Gastrocnemius medialis (tissue), 4 donors: ENCODE results near the gene CNPY4. TPM values are rescaled to one million over a fixed set of nuclear protein-coding genes. Genes with fewer than 3 reads are reported as not detected.

ENCODE experiments used
- ATAC-seq, 2 donors: fragments of 150-250 bp; one replicate each; pipeline ENCODE4 v1.9.1; 2016
- DNase-seq, 2 donors: peaks; one replicate each; pipeline ENCODE4 v3.0.0-alpha.2; 2019
- H3K27ac ChIP-seq, 4 donors: fragments of 200-600 bp; sonication (generic); 1 replicate in 1 of 4; 2 replicates in 3 of 4; pipeline ENCODE4 v1.5.1; 2016 to 2018; ENCODE audit warnings: mild to moderate bottlenecking in 2 of 4, moderate library complexity in 1 of 4
- H3K27me3 ChIP-seq, 3 donors: fragments of 200-600 bp; sonication (generic) in 2 of 3; 1 replicate in 1 of 3; 2 replicates in 2 of 3; pipeline versions ENCODE4 v1.5.1 to v1.6.0; 2016 to 2019; ENCODE audit warnings: mild to moderate bottlenecking in 1 of 3, moderate library complexity in 1 of 3
- H3K36me3 ChIP-seq, 2 donors: fragments of 200-600 bp; sonication (generic) in 1 of 2; one replicate each; pipeline ENCODE4 v1.5.1; 2017 to 2018
- H3K4me1 ChIP-seq, 2 donors: fragments of 200-600 bp; sonication (generic) in 1 of 2; one replicate each; pipeline ENCODE4 v1.5.1; 2016 to 2017; ENCODE audit warnings: mild to moderate bottlenecking in 2 of 2
- H3K4me3 ChIP-seq, 4 donors: fragments of 200-600 bp; sonication (generic) in 3 of 4; 1 replicate in 1 of 4; 2 replicates in 3 of 4; pipeline ENCODE4 v1.5.1; 2016 to 2019; ENCODE audit warnings: mild to moderate bottlenecking in 2 of 4
- H3K9me3 ChIP-seq, 3 donors: fragments of 200-600 bp; sonication (generic) in 2 of 3; 1 replicate in 1 of 3; 2 replicates in 2 of 3; pipeline ENCODE4 v1.5.1; 2016 to 2019
- POLR2A ChIP-seq, 2 donors: fragments of 450-650 bp; IDR thresholded peaks; one replicate each; pipeline ENCODE4 v1.6.1; 2017; ENCODE audit warnings: antibody characterized with exemption in 2 of 2, mild to moderate bottlenecking in 2 of 2, moderate library complexity in 2 of 2
- in situ Hi-C, 4 donors: fragments of 200-750 bp; cut with MboI; loops; one replicate each; pipeline versions ENCODE4 v1.15.0 to v1.8.0; 2017; ENCODE audit warnings: low sequenced_read_pairs in 4 of 4
- intact Hi-C: fragments of 100-400 bp; cut with DNase I; formaldehyde crosslinking; loops from one replicate; pipeline ENCODE4 v1.15.1; 2023; ENCODE audit warnings: low total_unique reads
- total RNA-seq, 4 donors: library from RNA; depleted of rRNA; stranded (reverse); fragments of >200 nt; gene quantifications; one replicate each; pipeline versions ENCODE4 v1.1.0 to v1.2.3, GENCODE V29; 2016
- TF ChIP-seq, protein P1 (sequence below), 5 experiments: fragments of 450-650 bp in 3 of 5; fragments of 200-600 bp in 2 of 5; sonication (generic) in 2 of 5; IDR thresholded peaks in 4 of 5; conservative IDR thresholded peaks in 1 of 5; 1 replicate in 4 of 5; 2 replicates in 1 of 5; pipeline ENCODE4 v1.5.1; 2016 to 2019; ENCODE audit warnings: antibody characterized with exemption in 5 of 5, mild to moderate bottlenecking in 3 of 5, moderate library complexity in 3 of 5

Gene CNPY4
- total RNA-seq, 4 donors from 2014 or later: 2.0 to 5.0 (median 2.4) TPM

DNA sequence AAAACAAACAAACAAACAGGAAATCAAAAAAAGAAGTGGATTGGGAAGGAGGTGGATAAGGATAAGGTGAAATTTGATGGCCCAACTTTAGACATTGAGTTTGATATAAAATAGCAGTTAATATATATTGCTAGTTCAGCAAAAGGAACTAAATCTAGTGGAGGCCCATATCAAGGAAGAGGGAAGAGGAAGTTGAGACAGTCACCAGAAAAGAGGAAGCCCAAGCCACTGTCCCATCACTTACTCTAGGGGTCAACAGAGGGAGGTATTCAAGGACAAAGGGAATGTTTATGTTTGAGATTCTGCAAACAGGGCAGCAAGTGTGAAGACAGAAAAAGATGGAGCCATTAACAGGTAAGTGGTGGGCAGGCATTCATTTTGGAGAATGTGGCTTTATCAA lies 33.0 kb downstream of the CNPY4 start:
- no peak overlapping the region for H3K4me3 ChIP-seq
- no peaks in the 10 kb centered on the region for H3K27me3 ChIP-seq
- peaks cover 0 to 40% of the 10 kb centered on the region in 2 donors for H3K36me3 ChIP-seq
- no peak overlapping the region for H3K27ac ChIP-seq
- intact Hi-C loops: no loop called here
- in situ Hi-C loops: loop anchor here in 1 of 4 donors (25.0 kb wide), 1 partner anchor 185 kb away; no protein-coding TSS in a partner anchor
- ATAC-seq (no peak), DNase-seq (no peak)
- H3K4me1 ChIP-seq: peaks cover 12 to 14% of the 10 kb centered on the region in 2 donors
- H3K9me3 ChIP-seq: no peaks in the 10 kb centered on the region
- TF ChIP-seq, protein P1, sequence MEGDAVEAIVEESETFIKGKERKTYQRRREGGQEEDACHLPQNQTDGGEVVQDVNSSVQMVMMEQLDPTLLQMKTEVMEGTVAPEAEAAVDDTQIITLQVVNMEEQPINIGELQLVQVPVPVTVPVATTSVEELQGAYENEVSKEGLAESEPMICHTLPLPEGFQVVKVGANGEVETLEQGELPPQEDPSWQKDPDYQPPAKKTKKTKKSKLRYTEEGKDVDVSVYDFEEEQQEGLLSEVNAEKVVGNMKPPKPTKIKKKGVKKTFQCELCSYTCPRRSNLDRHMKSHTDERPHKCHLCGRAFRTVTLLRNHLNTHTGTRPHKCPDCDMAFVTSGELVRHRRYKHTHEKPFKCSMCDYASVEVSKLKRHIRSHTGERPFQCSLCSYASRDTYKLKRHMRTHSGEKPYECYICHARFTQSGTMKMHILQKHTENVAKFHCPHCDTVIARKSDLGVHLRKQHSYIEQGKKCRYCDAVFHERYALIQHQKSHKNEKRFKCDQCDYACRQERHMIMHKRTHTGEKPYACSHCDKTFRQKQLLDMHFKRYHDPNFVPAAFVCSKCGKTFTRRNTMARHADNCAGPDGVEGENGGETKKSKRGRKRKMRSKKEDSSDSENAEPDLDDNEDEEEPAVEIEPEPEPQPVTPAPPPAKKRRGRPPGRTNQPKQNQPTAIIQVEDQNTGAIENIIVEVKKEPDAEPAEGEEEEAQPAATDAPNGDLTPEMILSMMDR (IDR thresholded peaks at IDR 0.05 in 4 of 5, conservative IDR thresholded peaks at IDR 0.05 in 1 of 5): no peak
- no peak for TF ChIP-seq POLR2A (IDR thresholded peaks at IDR 0.05)

GRCh38 chr7:100152937-100153666 lies 33.7 kb downstream of the CNPY4 start:
- Histone ChIP-seq H3K27ac (no peak overlapping the region), H3K9me3 (no peaks in the 10 kb centered on the region), H3K4me1 (peaks cover 17 to 21% of the 10 kb centered on the region in 2 donors), H3K4me3 (no peak overlapping the region), H3K27me3 (no peaks in the 10 kb centered on the region), H3K36me3 (peaks cover 0 to 40% of the 10 kb centered on the region in 2 donors)
- ATAC-seq (no peak), DNase-seq (no peak)
- in situ Hi-C loops (loop anchor here in 1 of 4 donors (25.0 kb wide), 1 partner anchor 184 kb away; no protein-coding TSS in a partner anchor), intact Hi-C loops (no loop called here)
- TF ChIP-seq, protein P1 (IDR thresholded peaks at IDR 0.05 in 4 of 5, conservative IDR thresholded peaks at IDR 0.05 in 1 of 5): no peak
- no peak for TF ChIP-seq POLR2A (IDR thresholded peaks at IDR 0.05)

GRCh38 chr7:100153708-100154535 lies 34.5 kb downstream of the CNPY4 start:
- intact Hi-C loops (no loop called here), in situ Hi-C loops (loop anchor here in 1 of 4 donors (25.0 kb wide), 1 partner anchor 183 kb away; no protein-coding TSS in a partner anchor)
- TF ChIP-seq, protein P1 (IDR thresholded peaks at IDR 0.05 in 4 of 5, conservative IDR thresholded peaks at IDR 0.05 in 1 of 5): no peak
- TF ChIP-seq POLR2A (IDR thresholded peaks at IDR 0.05): no peak
- H3K4me1 ChIP-seq: peaks cover 17 to 25% of the 10 kb centered on the region in 2 donors
- H3K36me3 ChIP-seq: peaks cover 0 to 40% of the 10 kb centered on the region in 2 donors
- H3K27me3 ChIP-seq: no peaks in the 10 kb centered on the region
- ATAC-seq (no peak), DNase-seq (no peak)
- no peak overlapping the region for H3K4me3 ChIP-seq
- H3K9me3 ChIP-seq: no peaks in the 10 kb centered on the region
- H3K27ac ChIP-seq: no peak overlapping the region

DNA sequence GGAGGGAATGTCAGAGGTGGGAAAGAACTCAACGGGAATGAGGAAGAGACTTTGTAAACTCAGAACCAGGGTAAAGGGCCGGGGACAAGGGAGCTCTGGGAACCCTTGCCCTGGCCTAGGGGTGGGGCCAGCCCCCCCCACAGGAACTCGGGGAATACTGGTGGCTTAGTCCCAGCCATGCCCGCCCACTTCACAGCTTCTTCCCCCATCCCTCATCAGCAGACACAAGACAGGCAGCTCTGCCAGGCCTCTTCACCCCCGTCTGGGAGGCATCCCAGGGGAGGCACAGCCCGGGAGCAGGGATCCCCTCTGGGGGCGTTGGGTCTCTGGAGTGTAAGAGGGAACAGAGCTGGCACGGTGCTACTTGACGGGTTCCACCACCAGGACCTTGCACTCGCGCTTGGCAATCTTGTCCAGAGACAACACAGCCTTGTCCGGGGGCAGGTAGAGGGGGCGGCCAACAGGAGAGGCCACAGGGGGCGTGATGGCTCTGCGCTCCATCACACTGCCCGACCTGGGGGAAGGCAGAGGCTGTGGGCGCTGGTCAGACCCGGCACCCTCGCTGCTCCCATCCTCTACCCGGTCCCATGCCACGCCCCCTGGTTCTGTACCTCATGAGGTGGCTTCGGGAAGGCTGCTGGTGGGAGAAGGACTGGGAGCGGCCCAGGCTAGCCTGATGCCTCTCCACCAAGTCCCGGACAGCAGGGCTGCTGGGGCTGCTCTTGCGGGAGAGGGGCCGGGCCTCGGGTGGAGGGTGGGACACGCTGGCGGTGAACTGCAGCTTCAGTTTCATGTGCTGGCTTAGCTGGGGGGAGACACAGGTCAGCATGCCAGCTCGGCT lies 35.4 kb downstream of the CNPY4 start:
- in situ Hi-C loops (loop anchor here in 1 of 4 donors (25.0 kb wide), 1 partner anchor 182 kb away; no protein-coding TSS in a partner anchor), intact Hi-C loops (no loop called here)
- no peak for ATAC-seq
- no peaks in the 10 kb centered on the region for H3K27me3 ChIP-seq
- TF ChIP-seq, protein P1 (IDR thresholded peaks at IDR 0.05 in 4 of 5, conservative IDR thresholded peaks at IDR 0.05 in 1 of 5): no peak
- peaks cover 0 to 40% of the 10 kb centered on the region in 2 donors for H3K36me3 ChIP-seq
- H3K4me3 ChIP-seq: no peak overlapping the region
- no peak for DNase-seq
- no peaks in the 10 kb centered on the region for H3K9me3 ChIP-seq
- peaks cover 10 to 21% of the 10 kb centered on the region in 2 donors for H3K4me1 ChIP-seq
- H3K27ac ChIP-seq: no peak overlapping the region
